Skeletal muscle tissue (tissue), 4 donors: ENCODE measurements around the gene KIF20B. TPM values are rescaled to one million over a fixed set of nuclear protein-coding genes. Genes with fewer than 3 reads are reported as not detected.
"Not testable (repeated sequence)": the region's sequence is repeated elsewhere in the genome, so short reads cannot be mapped to it uniquely, and the experiment has no call there.

ENCODE experiments used
- H3K27ac ChIP-seq: one replicate; pipeline ENCODE4 v1.7.0; 2013; ENCODE audit warnings: mild to moderate bottlenecking, low read depth, low read length, inconsistent platforms
- H3K27me3 ChIP-seq, 3 donors: one replicate each; pipeline ENCODE4 v1.7.0; 2013; ENCODE audit warnings: low read length in 3 of 3; ENCODE audit not compliant: control insufficient read depth in 3 of 3, insufficient read depth in 3 of 3
- H3K36me3 ChIP-seq, 3 donors: one replicate each; pipeline ENCODE4 v1.7.0; 2013; ENCODE audit warnings: low read length in 3 of 3; ENCODE audit not compliant: control insufficient read depth in 3 of 3, insufficient read depth in 3 of 3
- H3K4me1 ChIP-seq, 3 donors: one replicate each; pipeline ENCODE4 v1.7.0; 2013; ENCODE audit warnings: low read length in 3 of 3, mild to moderate bottlenecking in 3 of 3; ENCODE audit not compliant: control insufficient read depth in 3 of 3, insufficient read depth in 3 of 3
- H3K4me3 ChIP-seq, 3 donors: one replicate each; pipeline ENCODE4 v1.7.0; 2013; ENCODE audit warnings: low read length in 3 of 3
- H3K9ac ChIP-seq, 3 donors: one replicate each; pipeline ENCODE4 v1.7.0; 2013; ENCODE audit warnings: low read length in 3 of 3, mild to moderate bottlenecking in 3 of 3, moderate library complexity in 2 of 3, low read depth in 1 of 3
- H3K9me3 ChIP-seq, 3 donors: one replicate each; pipeline ENCODE4 v1.7.0; 2013; ENCODE audit warnings: low read length in 3 of 3; ENCODE audit not compliant: control insufficient read depth in 3 of 3
- total RNA-seq: library from RNA; depleted of rRNA; stranded (reverse); fragments of >200 nt; gene quantifications from one replicate; pipeline ENCODE4 v1.2.3, GENCODE V29; 2014
- donor health status: Osteomylitis.

The KIF20B gene
- total RNA-seq, 1 donor from 2014 or later: 4.2 TPM

- no peaks in the 10 kb centered on the region for H3K36me3 ChIP-seq
- no peak overlapping the region for H3K9ac ChIP-seq
- H3K9me3 ChIP-seq: no peaks in the 10 kb centered on the region
- H3K27me3 ChIP-seq: no peaks in the 10 kb centered on the region
- H3K4me1 ChIP-seq: no peaks in the 10 kb centered on the region
- H3K4me3 ChIP-seq: no peak overlapping the region
- no peak overlapping the region for H3K27ac ChIP-seq
Measured at GRCh38 chr10:89759531-89759930, 58.1 kb downstream of the KIF20B start.

GRCh38 chr10:89763671-89764070, 62.3 kb downstream of the KIF20B start:
- not testable (repeated sequence) for H3K27ac ChIP-seq, H3K9ac ChIP-seq, H3K4me3 ChIP-seq, H3K27me3 ChIP-seq, H3K4me1 ChIP-seq, H3K9me3 ChIP-seq, H3K36me3 ChIP-seq

- Histone ChIP-seq H3K36me3 (no peaks in the 10 kb centered on the region), H3K4me3 (no peak overlapping the region), H3K4me1 (no peaks in the 10 kb centered on the region), H3K9ac (no peak overlapping the region), H3K27me3 (no peaks in the 10 kb centered on the region), H3K27ac (no peak overlapping the region), H3K9me3 (no peaks in the 10 kb centered on the region)
Measured at GRCh38 chr10:89771684-89772083, 70.3 kb downstream of the KIF20B start.

- Histone ChIP-seq H3K9me3 (no peaks in the 10 kb centered on the region), H3K4me3 (no peak overlapping the region), H3K9ac (no peak overlapping the region), H3K4me1 (no peaks in the 10 kb centered on the region), H3K36me3 (no peaks in the 10 kb centered on the region), H3K27me3 (no peaks in the 10 kb centered on the region), H3K27ac (no peak overlapping the region)
Measured at GRCh38 chr10:89773081-89773480, 71.7 kb downstream of the KIF20B start.

GRCh38 chr10:89776665-89777064, 75.3 kb downstream of the KIF20B start:
- Histone ChIP-seq H3K4me1 (no peaks in the 10 kb centered on the region), H3K4me3 (no peak overlapping the region), H3K27me3 (no peaks in the 10 kb centered on the region), H3K9me3 (no peaks in the 10 kb centered on the region), H3K27ac (no peak overlapping the region), H3K36me3 (no peaks in the 10 kb centered on the region), H3K9ac (no peak overlapping the region)

GRCh38 chr10:89782470-89782869, 81.1 kb downstream of the KIF20B start:
- H3K4me3 ChIP-seq: no peak overlapping the region
- no peaks in the 10 kb centered on the region for H3K36me3 ChIP-seq
- no peak overlapping the region for H3K27ac ChIP-seq
- H3K4me1 ChIP-seq: no peaks in the 10 kb centered on the region
- H3K9ac ChIP-seq: no peak overlapping the region
- no peaks in the 10 kb centered on the region for H3K27me3 ChIP-seq
- no peaks in the 10 kb centered on the region for H3K9me3 ChIP-seq

GRCh38 chr10:89783406-89783805, 82.0 kb downstream of the KIF20B start:
- Histone ChIP-seq H3K36me3 (no peaks in the 10 kb centered on the region), H3K9ac (no peak overlapping the region), H3K9me3 (no peaks in the 10 kb centered on the region), H3K4me3 (no peak overlapping the region), H3K4me1 (no peaks in the 10 kb centered on the region), H3K27ac (no peak overlapping the region), H3K27me3 (no peaks in the 10 kb centered on the region)

- Histone ChIP-seq H3K9me3 (no peaks in the 10 kb centered on the region), H3K4me1 (no peaks in the 10 kb centered on the region), H3K27ac (no peak overlapping the region), H3K36me3 (no peaks in the 10 kb centered on the region), H3K4me3 (no peak overlapping the region), H3K9ac (no peak overlapping the region), H3K27me3 (no peaks in the 10 kb centered on the region)
Measured at GRCh38 chr10:89785095-89785494, 83.7 kb downstream of the KIF20B start.

GRCh38 chr10:89789188-89789877, 87.9 kb downstream of the KIF20B start:
- H3K9ac ChIP-seq: no peak overlapping the region
- no peak overlapping the region for H3K4me3 ChIP-seq
- H3K9me3 ChIP-seq: no peaks in the 10 kb centered on the region
- no peak overlapping the region for H3K27ac ChIP-seq
- no peaks in the 10 kb centered on the region for H3K4me1 ChIP-seq
- no peaks in the 10 kb centered on the region for H3K27me3 ChIP-seq
- H3K36me3 ChIP-seq: no peaks in the 10 kb centered on the region

GRCh38 chr10:89792187-89792586, 90.8 kb downstream of the KIF20B start:
- H3K36me3 ChIP-seq: no peaks in the 10 kb centered on the region
- no peaks in the 10 kb centered on the region for H3K4me1 ChIP-seq
- H3K9me3 ChIP-seq: no peaks in the 10 kb centered on the region
- H3K4me3 ChIP-seq: no peak overlapping the region
- H3K27ac ChIP-seq: no peak overlapping the region
- H3K9ac ChIP-seq: no peak overlapping the region
- H3K27me3 ChIP-seq: no peaks in the 10 kb centered on the region
